Skin epidermis (tissue), 12 donors: ENCODE data around the gene SCIN.
"Not testable (repeated sequence)": the region's sequence is repeated elsewhere in the genome, so short reads cannot be mapped to it uniquely, and the experiment has no call there.

Source experiments
- H3K27ac ChIP-seq, 21 experiments: fragments of 200-600 bp; sonication (generic) in 11 of 21; one replicate each; pipeline ENCODE4 v1.5.0; 2020; ENCODE audit warnings: mild to moderate bottlenecking in 3 of 21, inconsistent platforms in 2 of 21, moderate library complexity in 2 of 21
- H3K4me3 ChIP-seq, 7 experiments: fragments of 200-600 bp; sonication (generic) in 2 of 7; one replicate each; pipeline ENCODE4 v1.5.0; 2020; ENCODE audit warnings: inconsistent platforms in 2 of 7, mild to moderate bottlenecking in 2 of 7, moderate library complexity in 1 of 7

The SCIN gene

DNA sequence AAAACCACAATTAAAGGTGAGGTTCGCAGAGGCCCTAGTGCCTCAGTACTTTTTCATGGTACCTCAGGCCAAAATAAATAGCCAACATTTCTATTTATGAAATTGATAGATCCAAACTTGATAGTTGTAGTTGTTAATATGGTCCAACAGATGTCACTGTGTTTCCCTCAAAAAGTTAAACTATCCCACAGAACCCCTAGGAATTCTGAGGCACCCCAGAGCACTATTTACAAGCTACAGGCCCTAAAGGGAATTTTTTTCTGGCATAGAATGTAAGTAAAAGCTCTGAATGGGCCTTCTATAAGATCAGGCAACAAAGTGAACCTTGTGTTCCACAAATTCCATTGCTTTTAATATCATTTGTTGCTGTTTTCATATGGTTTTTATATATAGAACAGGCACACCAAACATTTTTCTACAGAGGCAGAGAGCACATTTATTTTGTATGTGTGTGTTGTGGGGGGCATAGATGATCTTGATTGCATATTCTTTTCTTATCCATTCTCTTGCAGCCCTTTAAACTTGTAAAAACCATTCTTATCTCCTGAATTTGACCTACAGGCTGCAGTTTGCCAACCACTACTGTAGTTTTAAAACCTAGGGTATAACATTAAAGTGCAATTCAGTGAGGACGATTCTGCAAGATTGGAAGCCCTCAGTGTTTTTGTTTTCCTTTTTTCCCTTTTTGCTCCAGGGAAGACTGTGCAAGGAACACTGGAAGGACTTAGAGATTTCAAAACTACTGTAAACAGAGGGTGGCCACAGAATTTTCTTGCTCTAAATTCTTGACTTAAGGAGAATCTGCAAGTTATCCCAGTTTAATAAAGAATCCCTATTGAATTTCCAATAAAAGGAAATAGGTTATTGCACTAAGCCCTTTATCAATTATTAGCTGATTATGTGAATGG, 113.4 kb downstream of the SCIN start:
- H3K4me3 ChIP-seq: no peak overlapping the region
- H3K27ac ChIP-seq: peak overlapping the region in 1 of 21 experiments; percentile 5

DNA sequence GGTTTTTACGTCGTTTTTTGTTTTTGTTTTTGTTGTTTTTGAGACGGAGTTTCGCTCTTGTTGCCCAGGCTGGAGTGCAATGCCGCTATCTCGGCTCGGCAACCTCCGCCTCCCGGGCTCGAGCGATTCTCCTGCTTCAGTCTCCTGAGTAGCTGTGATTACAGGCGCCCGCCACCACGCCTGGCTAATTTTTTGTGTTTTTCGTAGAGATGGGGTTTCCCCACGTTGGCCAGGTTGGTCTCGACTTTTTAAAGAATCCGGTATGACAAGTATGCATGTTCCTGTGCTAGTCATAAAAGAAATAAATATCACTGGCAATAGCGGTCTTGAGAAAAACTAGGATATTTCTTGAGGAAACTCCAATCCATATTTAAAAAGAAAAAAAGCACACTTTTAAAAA, 114.2 kb downstream of the SCIN start:
- no peak overlapping the region for H3K4me3 ChIP-seq
- no peak overlapping the region for H3K27ac ChIP-seq

DNA sequence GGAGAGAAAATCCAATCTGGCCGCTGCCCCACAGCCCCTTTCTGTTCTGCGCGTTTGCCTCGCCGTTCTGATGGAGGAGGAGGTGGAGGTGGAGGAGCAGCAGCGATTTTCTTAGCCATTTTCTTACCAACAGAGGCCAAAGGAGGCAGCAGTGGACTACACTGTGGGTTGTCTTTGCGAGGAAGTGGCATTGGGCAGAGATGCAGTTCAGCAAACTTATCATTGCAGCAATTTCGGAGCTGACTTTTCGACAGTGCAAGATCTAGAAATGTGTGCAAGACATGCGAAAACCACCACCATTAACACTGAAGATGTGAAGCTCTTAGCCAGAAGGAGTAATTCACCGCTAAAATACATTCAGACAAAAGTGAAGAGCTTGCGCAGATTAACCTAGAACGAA, 115.0 kb downstream of the SCIN start:
- Histone ChIP-seq H3K27ac (peak overlapping the region in 10 of 21 experiments; percentile 84 to 95 (median 92)), H3K4me3 (peak overlapping the region in 1 of 7 experiments; percentile 93)

DNA sequence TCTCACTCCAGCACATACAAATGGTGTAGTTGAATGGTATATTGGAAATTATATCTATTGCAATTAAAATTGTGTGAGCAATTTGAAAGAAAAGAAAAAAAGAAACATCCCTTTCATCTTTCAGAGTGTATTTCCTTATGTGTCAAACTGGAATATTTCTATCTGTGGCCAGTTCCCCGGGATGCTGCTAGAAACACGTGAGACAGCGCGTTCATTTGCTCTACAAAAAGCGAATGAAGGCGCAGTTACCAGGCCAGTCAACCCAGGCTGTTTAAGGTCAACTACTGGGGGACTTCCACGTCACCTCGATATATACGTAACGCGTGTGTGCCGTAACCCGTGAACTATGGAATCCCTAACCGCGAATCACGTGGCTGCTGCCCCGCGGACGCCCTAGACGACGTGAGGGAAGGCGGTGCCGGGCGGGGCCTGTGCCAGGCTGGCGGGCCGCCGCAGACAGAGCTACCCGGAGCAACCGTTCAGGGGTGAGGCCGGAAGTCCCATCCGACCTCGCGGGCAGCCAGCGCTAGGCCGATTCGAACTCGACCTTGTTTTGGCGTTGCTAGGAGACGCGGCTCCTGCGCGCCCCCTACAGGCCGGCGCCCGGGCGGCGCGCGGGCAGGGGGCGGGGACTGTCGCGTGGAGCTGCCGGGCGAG, 115.8 kb downstream of the SCIN start:
- Histone ChIP-seq H3K4me3 (peak overlapping the region; percentile 77 to 98 (median 93)), H3K27ac (peak overlapping the region; percentile 75 to 95 (median 90))

DNA sequence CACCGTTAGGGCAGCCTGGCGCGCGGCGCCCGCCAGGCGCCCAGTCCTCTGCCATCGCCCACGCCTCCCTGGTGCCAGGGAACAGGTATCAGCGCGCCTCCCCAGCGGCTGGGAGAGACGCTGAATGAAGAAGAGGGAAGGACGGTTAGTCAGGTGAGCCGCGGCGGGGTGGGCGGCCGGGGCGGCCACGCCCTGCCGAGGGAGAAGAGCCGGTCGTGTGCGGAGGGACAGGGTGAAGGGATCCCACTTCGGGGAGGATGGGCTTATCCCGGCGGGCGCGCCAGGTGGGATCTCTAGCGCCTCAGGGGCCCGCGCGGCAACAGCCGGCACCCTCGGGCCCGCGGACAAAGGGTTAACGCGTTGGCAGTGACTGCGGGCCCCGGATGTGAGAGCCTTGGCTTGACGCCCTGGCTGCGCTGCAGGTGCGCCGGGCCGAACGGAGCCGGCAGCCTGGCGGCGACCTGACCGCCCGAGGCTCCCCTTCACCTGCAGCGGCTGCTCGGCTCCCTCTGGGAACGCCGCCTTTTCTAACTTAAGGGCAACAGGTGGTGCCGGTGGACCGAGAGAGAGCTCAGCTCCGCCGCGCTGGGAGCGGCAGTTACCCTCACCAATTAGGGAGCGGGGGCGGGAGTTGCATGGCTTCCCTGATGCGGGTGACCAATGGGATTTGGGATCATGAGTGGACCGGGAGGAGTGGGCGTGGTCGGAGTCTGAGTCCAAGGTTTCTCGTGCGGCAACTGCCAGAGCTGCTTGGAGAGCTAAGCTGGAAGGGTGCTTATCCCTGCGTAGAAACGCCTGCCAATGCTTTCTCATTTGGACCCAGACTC, 116.6 kb downstream of the SCIN start, which contains the start of gene ARL4A:
Gene ARL4A, plus strand, starts transcription at position 743 of the 827 bp plus-strand sequence. CDS start 622 bp downstream, outside the sequence.
- peak within 1 kb of the TSS; percentile 75 to 95 (median 90) for H3K27ac ChIP-seq
- peak within 1 kb of the TSS; percentile 77 to 98 (median 93) for H3K4me3 ChIP-seq

DNA sequence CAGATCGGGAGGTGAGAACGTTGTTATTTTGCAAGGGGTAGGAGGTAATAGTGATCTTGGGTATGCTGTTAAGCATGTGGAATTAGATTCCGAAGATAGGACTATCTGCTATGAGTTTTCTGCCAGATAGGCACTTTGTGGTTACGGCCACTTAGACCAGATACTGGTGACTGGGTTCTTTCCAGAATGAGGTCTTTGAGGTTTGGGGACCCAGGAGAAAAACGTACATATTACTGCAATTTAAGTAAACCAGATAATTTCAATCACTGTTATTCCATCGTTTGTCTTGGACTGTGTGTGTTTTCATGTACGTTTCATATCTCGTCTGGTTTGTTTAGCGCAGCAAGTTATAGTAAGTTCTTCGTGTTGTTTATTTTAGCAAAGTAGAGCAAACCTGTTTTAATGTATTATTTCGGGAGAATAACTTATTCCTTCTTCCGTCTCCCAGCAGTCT, 117.2 kb downstream of the SCIN start:
- peak overlapping the region; percentile 77 to 98 (median 93) for H3K4me3 ChIP-seq
- peak overlapping the region in 20 of 21 experiments; percentile 0 to 95 (median 88) for H3K27ac ChIP-seq

DNA sequence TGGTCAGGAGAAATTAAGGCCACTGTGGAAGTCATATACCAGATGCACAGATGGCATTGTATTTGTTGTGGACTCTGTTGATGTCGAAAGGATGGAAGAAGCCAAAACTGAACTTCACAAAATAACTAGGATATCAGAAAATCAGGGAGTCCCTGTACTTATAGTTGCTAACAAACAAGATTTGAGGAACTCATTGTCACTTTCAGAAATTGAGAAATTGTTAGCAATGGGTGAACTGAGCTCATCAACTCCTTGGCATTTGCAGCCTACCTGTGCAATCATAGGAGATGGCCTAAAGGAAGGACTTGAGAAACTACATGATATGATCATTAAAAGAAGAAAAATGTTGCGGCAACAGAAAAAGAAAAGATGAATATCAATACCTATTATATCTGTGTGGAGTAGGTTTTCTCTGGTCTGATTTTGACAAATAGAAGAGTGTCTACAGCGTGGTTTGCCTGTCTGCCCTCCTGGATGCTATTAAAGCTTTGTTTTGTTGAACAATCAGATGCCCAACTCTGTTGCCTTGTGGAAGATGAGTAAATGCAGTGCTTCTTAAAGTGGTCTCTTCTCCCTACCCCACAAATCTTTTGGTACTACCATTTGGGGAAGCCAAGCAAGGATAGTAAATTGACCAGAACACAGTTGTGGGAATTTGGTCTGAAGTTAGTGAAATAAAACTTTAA, 118.1 kb downstream of the SCIN start:
- peak overlapping the region in 11 of 21 experiments; percentile 23 to 92 (median 87) for H3K27ac ChIP-seq
- H3K4me3 ChIP-seq: peak overlapping the region; percentile 18 to 97 (median 81)

DNA sequence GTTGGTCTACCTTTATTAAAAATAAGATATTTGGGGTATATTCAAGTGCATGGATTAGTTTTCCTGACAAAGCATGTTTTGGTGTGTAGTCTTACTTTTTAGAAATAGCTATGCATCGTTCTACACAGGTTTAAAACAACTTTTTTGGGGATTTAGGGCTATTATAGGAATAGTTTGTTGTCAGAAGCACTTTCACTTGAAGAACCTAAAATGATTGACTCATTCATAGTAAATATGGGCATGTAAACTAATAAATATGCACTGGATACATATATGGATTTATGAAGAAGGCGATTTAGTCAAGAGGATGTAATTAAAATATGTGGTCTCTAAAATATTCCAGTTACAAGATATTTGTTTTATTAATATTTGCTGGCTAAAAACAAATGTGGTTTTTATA, 118.9 kb downstream of the SCIN start:
- peak overlapping the region in 10 of 21 experiments; percentile 13 to 91 (median 42) for H3K27ac ChIP-seq
- H3K4me3 ChIP-seq: peak overlapping the region; percentile 11 to 93 (median 77)

DNA sequence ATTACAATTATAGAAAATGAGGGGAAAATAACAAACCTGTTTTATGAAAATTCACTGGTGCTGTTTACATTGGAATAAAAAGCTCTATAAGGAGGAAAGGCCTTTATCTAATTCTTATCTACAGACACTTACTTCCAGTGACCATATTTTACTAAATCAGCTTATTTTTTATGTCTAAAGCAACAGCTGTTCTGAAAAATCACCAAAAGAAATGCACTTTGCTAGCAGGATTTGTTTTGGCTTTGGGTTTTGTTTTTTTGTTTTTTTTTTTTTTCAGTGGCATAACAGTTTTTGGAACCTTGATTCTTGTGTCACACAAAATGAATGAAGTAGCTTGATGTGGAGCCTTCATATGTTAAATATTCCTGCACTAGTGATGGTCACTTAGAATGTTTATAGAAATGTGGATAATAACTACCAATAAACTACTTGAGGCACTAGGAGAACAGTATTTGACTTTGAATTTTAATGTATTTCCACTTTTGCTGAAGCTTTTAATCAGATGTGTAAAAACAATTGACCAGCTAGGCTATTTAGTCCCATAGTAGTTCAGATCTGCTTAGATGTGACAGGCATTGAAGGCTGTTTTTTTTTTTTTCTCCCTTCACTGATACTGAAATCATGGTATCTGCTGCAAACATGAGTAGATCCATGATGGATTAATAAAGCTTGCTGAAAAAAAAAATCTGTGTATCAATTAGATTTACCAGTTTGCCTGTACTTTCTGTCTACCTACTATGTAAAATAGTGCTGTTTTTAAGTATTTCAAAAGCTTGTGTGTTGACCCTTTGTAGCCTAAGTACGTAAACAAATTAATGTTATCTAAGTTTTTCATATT, 119.7 kb downstream of the SCIN start:
- peak overlapping the region; percentile 4 to 93 (median 77) for H3K4me3 ChIP-seq

DNA sequence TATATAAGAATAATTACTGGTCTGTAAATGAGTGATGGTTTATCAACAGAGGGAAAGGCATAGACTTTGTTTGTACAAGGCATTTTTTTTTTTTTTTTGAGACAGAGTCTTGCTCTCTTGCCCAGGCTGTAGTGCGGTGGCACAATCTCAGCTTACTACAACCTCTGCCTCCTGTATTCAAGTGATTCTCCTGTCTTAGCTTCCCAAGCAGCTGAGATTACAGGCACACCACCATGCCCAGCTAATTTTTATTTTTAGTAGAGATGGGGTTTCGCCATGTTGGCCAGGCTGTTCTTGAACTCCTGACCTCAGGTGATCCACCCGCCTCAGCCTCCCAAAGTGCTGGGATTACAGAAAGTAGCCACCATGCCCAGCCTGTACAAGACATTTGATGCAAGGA, 120.9 kb downstream of the SCIN start:
- H3K27ac ChIP-seq: not testable (repeated sequence)
- peak overlapping the region in 3 of 7 experiments; percentile 78 to 93 (median 81) for H3K4me3 ChIP-seq

More for the DNA sequence above, 119.7 kb downstream of the SCIN start:
- H3K27ac ChIP-seq: peak overlapping the region in 6 of 21 experiments; percentile 21 to 91 (median 42)

DNA sequence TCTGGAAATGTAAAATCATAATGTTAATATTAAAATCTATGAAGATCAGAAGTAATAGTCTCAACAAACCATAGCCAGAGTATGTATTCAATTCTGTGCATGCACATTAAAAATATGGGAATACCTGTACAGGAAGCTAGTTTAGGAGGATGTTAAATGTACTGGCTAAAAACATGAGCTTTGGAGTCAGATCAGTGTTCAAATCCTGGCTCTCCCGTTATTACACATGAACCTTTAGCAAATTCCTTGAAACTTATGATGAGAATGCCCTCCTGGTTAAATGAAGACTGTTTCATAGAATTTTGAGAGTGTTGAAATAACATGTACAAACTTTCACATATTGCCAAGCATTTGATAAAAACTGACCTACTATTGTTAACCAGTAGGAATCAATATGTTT, 121.5 kb downstream of the SCIN start:
- Histone ChIP-seq H3K4me3 (no peak overlapping the region), H3K27ac (no peak overlapping the region)

DNA sequence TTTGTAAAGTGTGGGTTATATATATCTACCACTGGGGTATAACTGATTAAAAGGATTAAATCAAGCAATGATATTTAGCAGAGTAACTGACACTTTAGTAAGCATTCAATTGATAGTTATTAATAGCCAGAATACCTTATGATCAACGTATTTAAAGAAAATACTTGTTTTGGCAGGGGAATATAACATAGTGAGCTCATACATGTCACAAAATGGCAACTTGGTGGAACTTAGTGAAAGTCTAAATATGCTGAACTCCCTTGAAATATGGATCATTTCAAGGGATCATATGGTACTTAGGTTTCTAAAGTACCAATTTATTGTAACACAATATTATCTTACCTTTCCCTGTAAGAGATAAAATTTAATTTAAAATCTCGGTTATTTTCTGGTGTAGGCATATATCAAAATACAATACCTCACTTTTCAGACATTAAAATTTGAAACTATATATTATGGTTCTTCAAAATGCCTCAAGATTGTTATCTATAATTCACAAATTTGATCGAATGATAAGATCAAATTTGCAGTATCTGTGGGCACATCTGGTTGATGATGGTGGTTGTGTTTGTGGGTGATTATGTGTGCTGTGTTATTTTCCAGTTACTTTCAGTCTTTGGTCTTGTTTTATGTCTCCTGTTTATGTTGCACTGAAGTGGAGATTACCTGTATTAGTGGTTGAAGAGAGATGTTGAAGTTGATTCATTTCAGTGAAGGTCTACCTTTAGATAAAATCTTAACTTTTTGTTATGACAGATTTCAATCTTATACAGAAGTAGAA, 122.1 kb downstream of the SCIN start:
- no peak overlapping the region for H3K4me3 ChIP-seq
- H3K27ac ChIP-seq: no peak overlapping the region

DNA sequence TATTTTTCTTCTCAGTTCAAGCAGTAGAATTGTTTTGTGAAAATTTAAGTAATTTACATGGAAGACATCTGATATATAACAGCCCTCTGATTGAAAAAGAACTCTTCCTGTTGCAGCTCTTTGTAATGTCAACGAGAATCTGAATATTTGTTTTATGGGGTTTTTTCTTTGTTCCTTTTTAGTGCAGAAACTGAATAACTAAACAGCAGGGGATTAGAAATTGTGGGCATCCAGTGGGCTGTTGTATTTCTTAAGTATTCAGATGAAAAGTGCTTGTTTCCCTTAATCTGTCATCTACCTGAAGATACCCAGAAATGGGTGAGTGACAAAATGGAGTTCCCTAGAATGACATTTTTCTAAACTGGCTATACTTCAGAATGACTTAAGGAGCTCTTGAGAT, 124.3 kb downstream of the SCIN start:
- H3K4me3 ChIP-seq: no peak overlapping the region
- H3K27ac ChIP-seq: no peak overlapping the region

DNA sequence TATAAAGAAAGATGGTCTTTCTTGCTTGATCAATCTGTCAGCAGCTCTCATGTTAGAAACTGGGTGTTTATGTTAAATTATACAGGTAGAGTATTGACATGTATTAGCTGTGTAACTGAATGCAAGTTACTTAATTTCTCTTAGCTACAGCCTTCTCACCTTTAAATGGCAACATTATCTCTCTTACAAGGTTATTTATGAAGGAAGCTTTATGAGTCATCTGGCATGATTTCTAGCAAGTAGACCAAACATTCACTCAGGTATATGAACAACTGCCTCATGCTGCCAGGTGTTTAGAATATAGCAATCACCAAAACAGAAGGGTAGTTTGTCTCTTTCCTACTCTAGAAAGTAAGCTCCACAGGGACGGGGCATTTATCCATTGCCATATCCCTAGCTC, 125.4 kb downstream of the SCIN start:
- H3K4me3 ChIP-seq: no peak overlapping the region
- peak overlapping the region in 3 of 21 experiments; percentile 21 to 26 (median 25) for H3K27ac ChIP-seq

DNA sequence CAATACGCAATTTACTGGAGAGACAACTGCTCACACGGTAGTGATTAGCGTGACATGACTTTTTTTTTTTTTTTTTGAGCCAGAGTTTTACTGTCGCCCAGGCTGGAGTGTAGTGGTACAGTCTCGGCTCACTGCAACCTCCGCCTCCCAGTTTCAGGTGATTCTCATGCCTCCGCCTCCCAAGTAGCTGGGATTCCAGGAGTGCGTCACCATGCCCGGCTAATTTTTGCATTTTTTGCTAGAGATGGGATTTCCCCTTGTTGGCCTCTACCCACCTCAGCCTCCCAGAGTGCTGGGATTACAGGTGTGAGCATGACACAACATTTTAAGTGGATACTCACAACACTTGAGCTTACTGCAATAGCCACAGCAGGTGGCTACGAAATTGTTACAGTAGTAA, 128.8 kb downstream of the SCIN start:
- no peak overlapping the region for H3K4me3 ChIP-seq
- H3K27ac ChIP-seq: no peak overlapping the region

DNA sequence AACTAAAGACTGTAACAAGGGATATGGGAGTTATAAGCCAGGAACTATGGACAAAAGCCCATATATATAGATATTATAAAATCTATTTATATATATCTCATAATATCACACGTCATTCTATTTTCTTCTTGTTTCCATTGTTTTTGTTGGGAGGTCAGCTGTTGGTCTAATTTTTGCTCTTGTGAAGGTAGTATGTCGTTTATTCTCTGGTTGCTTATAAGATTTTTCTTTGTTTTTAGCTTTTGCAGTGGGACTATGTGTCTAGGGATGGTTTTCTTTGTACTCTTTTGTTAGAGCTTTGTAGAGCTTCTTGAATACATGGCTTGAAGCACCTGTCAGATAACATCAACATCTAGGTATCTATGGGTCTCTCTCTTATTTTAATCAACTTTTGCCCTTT, 130.9 kb downstream of the SCIN start:
- no peak overlapping the region for H3K27ac ChIP-seq
- H3K4me3 ChIP-seq: no peak overlapping the region

DNA sequence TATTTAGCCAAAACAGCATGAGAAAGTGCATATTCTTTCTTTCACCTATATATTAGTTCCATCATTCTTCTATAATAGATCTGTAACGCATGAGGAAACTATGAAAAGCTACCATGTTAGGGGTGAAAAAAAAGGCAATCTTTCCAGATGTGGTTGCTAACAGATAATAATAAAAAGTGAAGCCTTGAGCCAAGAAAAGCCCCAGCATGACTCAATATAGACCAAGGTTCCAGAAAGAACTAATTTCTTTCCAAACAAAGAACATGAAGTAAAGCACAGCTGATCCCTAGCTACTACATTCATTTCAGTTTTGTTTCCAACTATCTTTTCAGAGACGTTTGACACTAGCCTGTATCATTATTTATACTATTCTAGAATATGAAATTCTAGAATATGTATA, 133.4 kb downstream of the SCIN start:
- no peak overlapping the region for H3K4me3 ChIP-seq
- H3K27ac ChIP-seq: no peak overlapping the region
